Colonic mucosa (tissue), 4 donors: ENCODE measurements around the gene ACKR2. TPM values are rescaled to one million over a fixed set of nuclear protein-coding genes. Genes with fewer than 3 reads are reported as not detected.

Source experiments
- DNase-seq: peaks from one replicate; pipeline ENCODE4 v3.0.0-alpha.2; 2020
- H3K27ac ChIP-seq: fragments of 200-600 bp; one replicate; pipeline ENCODE4 v1.8.0; 2021
- H3K27me3 ChIP-seq: fragments of 200-600 bp; one replicate; pipeline ENCODE4 v1.8.0; 2021
- H3K36me3 ChIP-seq: fragments of 200-600 bp; one replicate; pipeline ENCODE4 v1.8.0; 2021
- H3K4me1 ChIP-seq: fragments of 200-600 bp; one replicate; pipeline ENCODE4 v1.8.0; 2021; ENCODE audit warnings: mild to moderate bottlenecking
- H3K4me3 ChIP-seq: fragments of 200-600 bp; one replicate; pipeline ENCODE4 v1.8.0; 2021
- H3K9ac ChIP-seq, 2 donors: one replicate each; pipeline ENCODE4 v1.7.0; 2013; ENCODE audit warnings: control low read depth in 2 of 2, low read depth in 2 of 2, low read length in 2 of 2
- H3K9me3 ChIP-seq: fragments of 200-600 bp; one replicate; pipeline ENCODE4 v1.8.0; 2021
- intact Hi-C: fragments of 100-400 bp; cut with DNase I; formaldehyde crosslinking; loops from one replicate; pipeline ENCODE4 v1.14.1; 2022
- total RNA-seq, 2 donors: library from RNA; stranded (reverse); fragmentation: NEBNext Ultra II Directional in 1 of 2; extraction: Animal tissue kit (Norgen Biotek cat#: 25700) in 1 of 2; gene quantifications; one replicate each; pipeline ENCODE4 v1.2.1, GENCODE V29; 2021
- TF ChIP-seq, protein P1 (sequence below): fragments of 200-600 bp; IDR thresholded peaks from one replicate; pipeline ENCODE4 v1.8.0; 2022; ENCODE audit warnings: antibody characterized with exemption, mild to moderate bottlenecking
- donor health status: healthy.
- donor health status: DM: no; HTN: no; CAD: no.
- donor health status: DM: no; HTN: no; CAD: no.

ACKR2 gene
- total RNA-seq, 2 donors from 2014 or later = 3.2 to 6.5 TPM

DNA sequence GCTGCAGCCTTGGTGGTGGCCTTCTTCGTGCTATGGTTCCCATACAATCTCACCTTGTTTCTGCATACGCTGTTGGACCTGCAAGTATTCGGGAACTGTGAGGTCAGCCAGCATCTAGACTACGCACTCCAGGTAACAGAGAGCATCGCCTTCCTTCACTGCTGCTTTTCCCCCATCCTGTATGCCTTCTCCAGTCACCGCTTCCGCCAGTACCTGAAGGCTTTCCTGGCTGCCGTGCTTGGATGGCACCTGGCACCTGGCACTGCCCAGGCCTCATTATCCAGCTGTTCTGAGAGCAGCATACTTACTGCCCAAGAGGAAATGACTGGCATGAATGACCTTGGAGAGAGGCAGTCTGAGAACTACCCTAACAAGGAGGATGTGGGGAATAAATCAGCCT, 56.0 kb downstream of the ACKR2 start:
- H3K27me3 ChIP-seq = no peaks in the 10 kb centered on the region
- no peaks in the 10 kb centered on the region for H3K4me1 ChIP-seq
- DNase-seq = no peak
- TF ChIP-seq, protein P1, sequence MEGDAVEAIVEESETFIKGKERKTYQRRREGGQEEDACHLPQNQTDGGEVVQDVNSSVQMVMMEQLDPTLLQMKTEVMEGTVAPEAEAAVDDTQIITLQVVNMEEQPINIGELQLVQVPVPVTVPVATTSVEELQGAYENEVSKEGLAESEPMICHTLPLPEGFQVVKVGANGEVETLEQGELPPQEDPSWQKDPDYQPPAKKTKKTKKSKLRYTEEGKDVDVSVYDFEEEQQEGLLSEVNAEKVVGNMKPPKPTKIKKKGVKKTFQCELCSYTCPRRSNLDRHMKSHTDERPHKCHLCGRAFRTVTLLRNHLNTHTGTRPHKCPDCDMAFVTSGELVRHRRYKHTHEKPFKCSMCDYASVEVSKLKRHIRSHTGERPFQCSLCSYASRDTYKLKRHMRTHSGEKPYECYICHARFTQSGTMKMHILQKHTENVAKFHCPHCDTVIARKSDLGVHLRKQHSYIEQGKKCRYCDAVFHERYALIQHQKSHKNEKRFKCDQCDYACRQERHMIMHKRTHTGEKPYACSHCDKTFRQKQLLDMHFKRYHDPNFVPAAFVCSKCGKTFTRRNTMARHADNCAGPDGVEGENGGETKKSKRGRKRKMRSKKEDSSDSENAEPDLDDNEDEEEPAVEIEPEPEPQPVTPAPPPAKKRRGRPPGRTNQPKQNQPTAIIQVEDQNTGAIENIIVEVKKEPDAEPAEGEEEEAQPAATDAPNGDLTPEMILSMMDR = no peak
- intact Hi-C loops = no loop called here
- no peak overlapping the region for H3K9ac ChIP-seq
- no peaks in the 10 kb centered on the region for H3K9me3 ChIP-seq
- H3K36me3 ChIP-seq = no peaks in the 10 kb centered on the region
- H3K4me3 ChIP-seq = no peak overlapping the region
- no peak overlapping the region for H3K27ac ChIP-seq

DNA sequence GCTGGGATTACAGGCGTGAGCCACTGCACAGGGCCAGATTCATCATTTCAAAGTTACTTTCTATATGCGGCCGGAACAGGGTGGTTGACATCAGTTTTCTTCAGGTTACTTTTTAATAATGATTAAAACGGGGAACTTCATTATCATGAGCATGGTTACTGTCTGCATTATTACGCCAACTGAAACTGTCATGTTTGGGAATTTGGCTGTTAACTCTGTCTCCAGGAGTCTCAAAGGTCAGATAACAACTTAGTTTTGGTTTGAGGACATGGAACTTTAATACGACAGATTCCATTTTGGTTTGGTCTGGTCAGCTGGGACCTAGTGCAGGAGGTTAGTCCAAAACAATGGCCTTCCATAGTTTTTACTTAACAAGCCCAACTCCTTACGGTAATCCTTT, 57.9 kb downstream of the ACKR2 start:
- Histone ChIP-seq H3K27ac (no peak overlapping the region), H3K4me1 (no peaks in the 10 kb centered on the region), H3K9me3 (no peaks in the 10 kb centered on the region), H3K9ac (no peak overlapping the region), H3K36me3 (no peaks in the 10 kb centered on the region), H3K27me3 (no peaks in the 10 kb centered on the region), H3K4me3 (no peak overlapping the region)
- intact Hi-C loops = no loop called here
- no peak for DNase-seq
- TF ChIP-seq, protein P1 = no peak

DNA sequence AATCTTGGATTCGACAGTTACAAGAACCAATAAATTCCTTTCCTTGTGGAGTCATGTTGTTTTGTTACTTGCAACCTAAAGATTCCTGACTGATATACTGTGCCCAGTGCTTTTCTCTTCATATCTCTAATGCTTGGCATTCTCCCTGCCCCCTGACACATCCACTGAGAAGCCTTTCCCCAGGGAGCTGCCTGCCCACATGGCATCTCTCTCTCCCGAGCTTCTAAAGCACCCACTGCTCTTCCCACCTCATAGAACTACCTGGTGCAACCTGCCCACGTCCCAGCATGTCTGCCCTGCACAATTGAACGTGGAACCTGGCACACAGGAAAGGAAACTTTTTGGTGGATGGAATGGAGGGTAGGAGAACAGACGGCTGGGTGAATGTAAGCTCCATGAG, 59.6 kb downstream of the ACKR2 start:
- no peak for DNase-seq
- TF ChIP-seq, protein P1 = no peak
- Histone ChIP-seq H3K36me3 (no peaks in the 10 kb centered on the region), H3K9ac (no peak overlapping the region), H3K9me3 (no peaks in the 10 kb centered on the region), H3K27me3 (no peaks in the 10 kb centered on the region), H3K4me1 (no peaks in the 10 kb centered on the region), H3K27ac (no peak overlapping the region), H3K4me3 (no peak overlapping the region)
- intact Hi-C loops = no loop called here

DNA sequence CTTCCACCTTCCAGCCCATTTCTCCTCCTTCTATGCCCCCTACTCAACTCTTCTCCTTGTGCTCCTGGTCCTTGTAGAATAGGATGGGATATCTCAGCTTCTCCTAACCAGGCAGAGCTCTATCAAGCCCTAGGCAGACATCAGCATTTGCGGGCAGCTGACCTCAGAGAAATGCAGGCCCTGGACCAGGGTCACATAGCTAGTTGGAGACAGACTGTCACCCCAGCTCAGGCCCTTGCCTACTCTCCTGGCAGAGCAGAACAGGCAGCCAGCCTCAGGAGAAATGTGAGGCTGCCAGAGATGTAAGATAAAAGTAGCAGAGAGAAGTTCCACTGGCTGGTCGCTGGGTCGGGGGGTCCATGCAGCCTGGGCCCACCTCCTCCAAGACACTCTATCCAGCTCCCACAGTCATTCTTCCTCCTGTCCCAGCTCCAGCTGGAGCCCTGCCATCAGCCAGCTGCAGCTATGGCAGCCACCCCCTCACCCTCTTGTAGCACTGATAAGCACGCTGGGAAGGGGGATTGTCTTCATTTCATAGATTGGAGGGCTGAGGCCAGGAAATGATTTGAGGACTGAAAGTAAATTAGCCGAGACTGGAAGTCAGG, 62.4 kb downstream of the ACKR2 start:
- Histone ChIP-seq H3K4me3 (no peak overlapping the region), H3K9me3 (no peaks in the 10 kb centered on the region), H3K36me3 (no peaks in the 10 kb centered on the region), H3K27me3 (no peaks in the 10 kb centered on the region), H3K27ac (no peak overlapping the region), H3K9ac (no peak overlapping the region), H3K4me1 (no peaks in the 10 kb centered on the region)
- no peak for DNase-seq
- intact Hi-C loops = no loop called here
- TF ChIP-seq, protein P1 = no peak

DNA sequence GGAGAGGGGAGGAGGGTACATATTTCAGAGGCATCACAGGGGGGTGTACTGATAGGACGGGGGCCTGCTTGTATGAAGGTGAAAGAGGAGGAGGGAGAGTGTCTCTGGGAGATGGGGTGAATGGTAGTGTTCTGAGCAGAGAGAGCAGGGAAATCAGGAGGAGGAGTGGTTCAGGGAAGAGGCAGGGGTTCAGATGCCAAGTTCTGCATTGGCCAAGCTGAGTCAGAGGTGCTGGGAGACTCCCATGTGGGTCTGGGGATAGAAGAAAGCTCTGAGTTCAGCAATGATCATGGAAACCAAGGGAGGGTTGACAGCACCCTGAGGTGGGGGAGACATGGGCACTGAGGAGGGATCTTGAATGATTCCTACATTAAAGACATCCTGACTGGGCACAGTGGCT, 63.5 kb downstream of the ACKR2 start:
- Histone ChIP-seq H3K4me1 (no peaks in the 10 kb centered on the region), H3K27ac (no peak overlapping the region), H3K27me3 (no peaks in the 10 kb centered on the region), H3K4me3 (no peak overlapping the region), H3K9ac (no peak overlapping the region), H3K9me3 (no peaks in the 10 kb centered on the region), H3K36me3 (no peaks in the 10 kb centered on the region)
- intact Hi-C loops = no loop called here
- DNase-seq = no peak
- TF ChIP-seq, protein P1 = no peak
